GM19455 (cell line): ENCODE results near the gene TMEM209.
"Not testable (repeated sequence)": the region's sequence is repeated elsewhere in the genome, so short reads cannot be mapped to it uniquely, and the experiment has no call there.

ENCODE experiments used
- ATAC-seq: cut with Tn5 transposase; IDR thresholded peaks from one replicate; pipeline ENCODE4 v1.9.1; 2021; ENCODE audit not compliant: unreplicated experiment

The TMEM209 gene

DNA sequence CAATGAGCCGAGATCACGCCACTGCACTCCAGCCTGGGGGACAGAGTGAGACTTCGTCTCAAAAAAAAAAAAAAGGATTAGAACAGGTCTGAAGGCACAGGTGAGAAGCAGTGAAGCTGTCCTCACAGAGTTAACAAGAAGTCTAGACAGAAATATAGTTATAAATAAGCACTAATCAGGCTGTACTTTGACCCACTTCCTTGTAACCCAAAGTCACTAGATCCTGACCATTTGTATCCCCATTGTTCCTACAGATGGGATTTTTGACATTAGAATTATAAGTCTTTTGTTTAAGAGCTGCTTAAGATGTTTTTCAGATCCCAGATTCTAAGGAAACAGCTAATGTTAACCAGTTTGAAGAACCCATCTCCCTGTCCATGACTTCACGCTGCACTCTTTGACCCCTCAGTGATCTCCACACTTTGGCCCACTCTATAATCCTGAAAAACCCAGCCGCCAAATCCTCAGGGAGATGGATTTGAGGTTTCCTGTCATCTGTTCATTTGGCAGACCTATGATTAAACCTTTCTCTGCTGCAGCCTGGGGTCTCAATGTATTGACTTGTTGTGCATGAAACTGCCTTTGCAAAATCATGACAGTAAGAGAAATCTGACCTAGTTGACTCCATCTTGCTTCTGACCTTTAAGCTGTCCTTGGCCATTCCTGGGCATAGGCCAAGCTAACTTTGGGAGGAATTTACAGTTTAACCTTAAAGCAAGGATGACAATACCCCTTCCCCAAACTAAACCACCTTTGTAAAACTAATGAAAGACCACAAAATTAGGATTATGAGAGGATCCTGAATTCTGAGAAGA lies 13.8 kb upstream of the TMEM209 start:
- no peak for ATAC-seq

DNA sequence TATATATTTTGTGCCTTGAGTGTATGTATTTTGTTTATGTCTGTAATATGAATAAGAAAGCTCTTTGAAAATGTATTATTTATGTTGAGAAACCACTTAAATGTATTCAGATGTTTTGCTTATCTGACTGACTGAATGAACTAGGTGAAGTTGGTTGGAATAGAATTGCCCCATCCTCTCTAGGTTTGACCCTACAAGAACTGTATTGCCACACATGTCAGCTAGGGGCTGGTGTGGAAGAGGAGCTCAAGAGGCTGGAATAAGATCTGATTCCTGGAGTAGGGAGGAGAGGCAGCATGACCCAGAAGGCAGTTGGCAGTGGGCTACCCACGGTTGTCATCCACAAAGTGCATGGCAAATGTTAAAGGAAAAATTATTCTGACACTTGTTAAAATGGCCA lies 11.5 kb upstream of the TMEM209 start:
- no peak for ATAC-seq

DNA sequence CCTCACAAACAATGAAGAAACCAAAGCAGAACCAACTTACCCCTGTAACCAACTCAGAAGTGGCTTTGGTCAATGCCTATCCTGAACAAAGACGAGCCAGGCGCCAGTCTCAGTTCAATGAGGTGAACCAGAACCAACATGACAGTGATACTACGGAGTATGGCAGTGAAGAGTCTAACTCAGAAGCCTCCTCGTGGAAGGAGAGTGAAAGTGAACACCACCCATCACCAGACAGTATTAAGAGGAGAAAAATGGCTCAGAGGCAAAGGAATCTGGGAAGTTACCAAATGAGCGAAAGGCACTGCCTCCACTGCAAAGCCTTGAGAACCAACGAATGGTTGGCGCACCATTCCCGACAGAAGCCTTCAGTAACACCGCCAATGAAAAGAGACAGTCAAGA lies 10.8 kb upstream of the TMEM209 start:
- no peak for ATAC-seq

DNA sequence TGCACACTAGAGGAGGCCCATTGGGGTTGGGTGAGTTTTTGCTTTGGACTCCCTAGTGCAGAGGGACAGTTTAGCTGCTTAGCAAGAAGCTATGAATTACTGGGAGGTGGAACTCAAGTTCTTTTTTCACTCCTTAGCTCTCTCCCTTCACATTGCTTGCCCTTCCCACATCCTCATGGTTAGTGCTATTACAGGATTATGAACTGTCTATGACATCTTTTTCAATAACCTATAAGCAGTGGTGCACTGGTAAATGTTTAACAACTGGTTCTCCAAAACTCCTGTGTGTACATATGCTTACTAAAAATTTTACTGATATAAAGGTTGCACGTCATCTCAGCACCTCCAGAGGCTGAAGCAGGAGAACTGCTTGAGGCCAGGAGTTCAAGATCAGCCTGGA lies 8.6 kb upstream of the TMEM209 start:
- ATAC-seq: no peak

DNA sequence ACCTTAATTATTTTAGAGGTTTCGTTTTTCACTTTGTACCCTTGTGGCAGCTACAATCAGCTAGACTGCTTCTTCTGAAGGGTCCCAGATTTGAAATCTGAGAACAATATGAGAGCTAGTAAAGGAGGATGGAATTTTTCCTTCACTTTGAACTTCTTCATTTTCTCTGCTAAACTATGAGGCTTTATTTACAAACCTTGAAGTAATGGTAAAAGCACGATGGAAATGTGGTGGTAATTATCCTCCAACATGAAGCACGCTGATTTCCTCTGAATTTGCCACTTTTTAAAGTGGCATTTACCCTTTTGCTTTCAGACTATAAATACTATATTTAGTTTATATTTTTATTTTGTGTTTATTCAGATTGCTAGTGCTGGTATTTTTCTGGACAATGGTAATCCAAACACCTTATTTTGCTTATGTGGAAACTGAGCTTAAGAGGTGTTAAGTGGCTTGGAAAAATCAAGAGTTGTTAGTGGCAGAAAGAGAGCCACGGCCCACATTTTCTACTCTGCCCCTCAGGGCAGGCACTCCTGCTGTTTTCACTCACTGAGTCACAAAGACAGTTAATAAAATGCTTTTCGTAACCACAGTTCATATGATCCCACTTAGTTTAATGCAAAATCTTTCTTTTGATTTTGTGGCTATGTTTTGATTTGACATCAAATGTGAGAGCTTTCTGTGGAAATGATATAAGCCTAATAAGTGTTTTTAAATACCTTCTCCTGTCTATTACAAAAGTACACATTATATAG lies 5.2 kb upstream of the TMEM209 start:
- no peak for ATAC-seq

DNA sequence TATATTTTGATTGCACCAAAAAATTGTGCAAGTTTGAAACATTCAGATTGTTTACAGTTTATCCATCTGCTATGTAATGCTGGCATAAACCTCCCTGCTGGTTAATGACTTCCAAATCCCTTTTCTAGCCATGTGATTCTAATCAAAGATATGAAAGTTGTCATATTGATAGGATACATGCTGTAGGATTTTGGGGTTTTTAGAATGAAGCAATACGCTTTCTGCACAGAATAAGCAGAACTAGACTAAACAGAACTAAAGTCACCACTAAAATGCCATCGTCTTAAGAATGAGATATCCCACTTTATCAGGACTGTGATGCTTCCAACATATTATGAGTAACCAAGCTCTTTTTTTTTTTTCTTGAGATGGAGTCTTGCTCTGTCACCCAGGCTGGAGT lies 3.3 kb upstream of the TMEM209 start:
- no peak for ATAC-seq

DNA sequence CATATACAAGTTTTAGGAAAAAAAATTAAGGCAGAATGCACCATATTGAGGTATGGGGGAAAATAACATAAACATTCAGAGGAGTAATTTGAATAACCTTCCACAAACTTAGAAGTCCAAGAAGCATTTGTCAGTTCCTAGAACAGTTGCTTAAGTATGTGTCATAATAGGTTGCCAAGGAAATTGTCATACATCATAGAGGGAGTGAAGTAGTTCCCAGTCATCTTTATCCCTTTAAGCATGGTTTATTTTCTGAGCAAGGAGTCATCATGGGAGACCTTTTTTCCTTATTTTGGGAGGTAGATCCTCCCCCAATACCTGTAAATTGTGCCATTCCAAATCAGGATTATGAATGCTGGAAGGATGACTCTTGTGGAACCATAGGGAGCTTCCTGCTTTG lies 2.4 kb upstream of the TMEM209 start, which contains the start of gene SSMEM1:
TSS of gene SSMEM1 (plus strand) at position 219 of the 400 bp plus-strand sequence. CDS start at position 270, 51 bp downstream.
- ATAC-seq: no peak

DNA sequence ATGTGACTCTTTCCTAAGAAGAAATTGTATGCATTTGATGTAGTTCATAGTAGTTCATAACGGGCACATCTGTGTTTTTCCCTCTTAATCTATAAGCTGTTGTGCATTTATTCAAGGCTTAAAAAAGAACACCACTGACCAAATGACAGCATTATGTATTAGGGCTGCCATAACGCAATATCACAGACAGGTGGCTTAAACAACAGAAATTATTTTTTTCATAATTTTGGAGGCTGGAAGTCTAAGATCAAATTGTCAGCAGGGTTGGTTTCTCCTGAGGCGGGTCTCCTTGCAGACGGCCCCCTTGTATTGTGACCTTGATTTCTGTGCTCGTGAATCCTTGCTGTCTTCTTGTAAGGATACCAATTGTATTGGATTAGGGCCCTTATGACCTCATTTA lies 1.8 kb upstream of the TMEM209 start:
- no peak for ATAC-seq

DNA sequence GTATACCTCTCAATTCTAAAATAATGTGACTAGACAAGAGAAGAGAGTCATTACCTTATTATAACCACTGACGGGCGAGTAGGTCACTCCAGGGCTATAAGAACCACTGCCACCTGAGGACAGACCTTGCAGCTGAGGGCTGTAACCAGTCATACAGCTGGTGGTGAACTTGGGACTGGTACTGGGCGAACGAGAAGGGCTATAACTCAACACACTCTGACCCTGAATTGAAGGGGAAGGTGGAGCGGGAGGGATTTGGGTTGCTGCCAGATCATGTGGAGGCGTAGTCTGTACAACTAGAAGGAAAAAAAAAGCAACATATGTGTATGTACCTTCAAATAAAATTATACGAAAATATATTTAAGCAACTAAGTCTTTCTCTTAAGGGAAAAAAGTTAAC lies 3.4 kb downstream of the TMEM209 start:
- no peak for ATAC-seq

DNA sequence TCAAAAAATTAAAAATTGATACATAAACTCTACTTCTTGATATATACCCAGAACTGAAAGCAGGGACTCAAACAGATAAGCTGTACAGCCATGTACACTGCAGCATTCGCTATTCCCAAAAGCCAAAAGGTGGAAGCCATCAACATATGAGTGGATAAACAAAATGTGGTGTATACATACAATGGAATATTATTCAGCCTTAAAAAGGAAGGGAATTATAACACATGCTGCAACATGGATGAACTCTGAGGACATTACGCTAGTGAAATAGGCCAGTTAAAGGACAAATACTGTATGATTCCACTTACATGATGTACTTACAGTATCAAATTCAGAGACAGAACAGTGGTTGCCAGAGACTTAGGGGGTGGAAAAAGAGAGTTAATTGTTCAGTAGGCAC lies 8.1 kb downstream of the TMEM209 start:
- ATAC-seq: no peak

DNA sequence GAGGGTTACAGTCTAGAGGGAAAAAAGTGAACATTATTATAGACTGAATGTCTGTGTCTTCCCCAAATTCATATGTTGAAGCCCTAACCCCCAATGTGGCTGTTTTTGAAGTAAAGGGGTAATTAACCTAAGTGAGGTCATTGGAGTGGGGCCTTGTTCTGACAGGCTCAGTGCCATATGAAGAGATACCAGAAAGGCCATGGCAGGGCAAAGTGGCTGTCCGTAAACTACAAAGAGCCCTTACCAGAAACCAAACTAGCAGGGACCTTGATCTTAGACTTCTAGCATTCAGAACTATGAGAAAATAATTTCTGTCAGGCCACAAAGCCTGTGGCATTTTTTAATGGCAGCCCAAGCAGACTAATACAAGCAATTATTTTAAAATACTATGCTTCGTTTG lies 8.7 kb downstream of the TMEM209 start:
- ATAC-seq: no peak

DNA sequence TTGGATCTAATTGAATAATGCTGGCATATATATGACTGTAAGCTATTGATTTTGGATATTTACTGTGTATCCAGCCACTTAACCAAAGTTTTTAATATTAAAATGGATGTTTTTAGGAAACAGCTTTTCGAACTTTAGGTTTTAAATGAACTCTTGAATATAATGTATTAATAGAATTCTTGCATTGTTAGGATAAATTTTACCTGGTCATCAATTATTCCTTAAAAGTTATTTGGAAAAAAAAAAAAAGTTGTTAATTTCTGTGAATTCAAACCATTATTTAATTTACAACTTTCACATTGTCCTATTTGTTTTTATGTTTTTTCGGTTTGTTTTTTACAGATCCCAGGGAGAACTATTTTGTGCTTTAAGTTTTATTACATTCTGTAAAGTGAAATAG lies 9.8 kb downstream of the TMEM209 start:
- no peak for ATAC-seq

DNA sequence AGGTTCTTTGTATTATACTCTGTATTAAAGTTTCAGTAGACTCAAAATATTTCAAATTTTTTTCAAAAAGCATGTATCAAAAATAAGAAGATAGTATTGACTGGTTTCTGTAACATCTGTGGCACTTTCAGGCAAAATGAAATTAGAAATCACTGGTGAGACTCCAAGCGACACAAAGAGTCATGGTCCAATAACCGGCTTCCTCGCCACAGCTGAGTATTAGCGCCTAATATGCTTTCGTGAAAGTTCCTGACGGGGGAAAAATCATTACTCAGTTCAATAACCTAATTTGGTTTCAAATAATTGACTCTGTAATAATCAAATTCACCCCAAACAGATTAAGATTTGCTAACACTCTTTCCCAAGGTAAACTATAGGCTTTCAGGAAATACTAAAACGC lies 13.4 kb downstream of the TMEM209 start:
- no peak for ATAC-seq

DNA sequence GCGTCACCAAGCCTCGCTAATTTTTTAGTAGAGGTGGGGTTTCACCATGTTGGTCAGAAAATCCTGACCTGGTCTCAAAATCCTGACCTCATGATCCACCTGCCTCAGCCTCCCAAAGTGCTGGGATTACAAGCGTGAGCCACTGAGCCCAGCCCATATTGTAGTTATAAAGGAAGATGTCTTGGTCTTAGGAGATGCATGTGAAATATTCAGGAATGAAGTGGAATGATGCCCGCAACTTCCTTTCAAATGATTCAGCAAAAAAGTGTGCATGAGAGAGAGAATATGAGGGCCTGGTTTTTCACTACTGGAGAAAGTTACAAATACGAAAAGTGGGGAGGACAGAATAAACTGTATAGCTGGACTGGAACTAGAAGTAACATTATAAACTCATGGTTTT lies 15.9 kb downstream of the TMEM209 start:
- ATAC-seq: no peak

DNA sequence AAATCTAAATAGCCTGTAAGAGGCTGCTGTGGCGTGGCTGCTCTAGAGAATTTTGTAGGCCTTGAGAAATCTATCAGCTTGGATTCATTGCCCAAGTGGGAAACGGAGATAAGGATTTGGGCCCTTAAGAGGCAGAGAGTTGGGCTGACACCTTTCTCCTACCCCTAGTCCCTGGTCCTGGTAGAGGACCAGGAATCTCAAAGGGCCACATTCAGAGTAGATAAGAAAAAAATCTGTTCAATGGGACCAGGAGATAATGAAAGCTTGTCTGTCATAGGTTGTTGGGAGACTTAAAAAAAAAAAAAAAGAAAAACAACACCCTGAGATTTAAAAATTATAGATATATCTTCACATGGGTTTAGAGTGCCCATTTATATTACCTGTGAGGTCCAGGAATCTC lies 17.8 kb downstream of the TMEM209 start:
- no peak for ATAC-seq

DNA sequence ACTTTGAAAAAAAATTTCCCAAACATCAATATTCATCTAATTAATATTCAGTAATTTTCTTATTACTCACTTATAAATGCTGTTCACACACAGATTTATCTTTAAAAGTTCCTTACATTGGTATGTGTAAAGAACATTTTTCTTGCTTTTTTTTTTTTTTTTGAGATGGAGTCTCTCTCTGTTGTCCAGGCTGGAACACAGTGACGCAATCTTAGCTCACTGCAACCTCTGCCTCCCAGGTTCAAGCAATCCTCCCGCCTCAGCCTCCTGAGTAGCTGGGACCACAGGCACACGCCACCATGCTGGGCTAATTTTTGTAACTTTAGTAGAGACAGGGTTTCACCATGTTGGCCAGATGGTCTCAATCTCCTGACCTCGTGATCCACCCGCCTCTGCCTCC lies 20.9 kb downstream of the TMEM209 start:
- not testable (repeated sequence) for ATAC-seq

DNA sequence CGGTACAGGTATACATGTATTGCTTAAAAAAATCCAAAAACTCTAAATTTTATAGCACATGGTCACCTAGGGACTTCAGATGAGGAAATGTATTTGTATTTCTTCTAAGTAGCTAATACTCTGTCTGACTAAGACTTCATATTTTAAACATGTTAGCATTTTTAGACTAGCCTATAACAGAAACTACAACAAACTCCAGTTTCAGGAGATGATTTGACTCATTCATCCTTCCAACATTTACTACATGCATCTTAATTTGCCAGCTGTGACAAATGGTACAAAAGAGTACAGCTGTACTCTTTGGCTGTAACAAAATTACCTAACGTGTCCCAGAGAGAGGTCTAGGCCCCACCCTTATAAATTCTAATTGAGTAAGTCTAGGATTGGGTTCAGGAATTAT lies 22.2 kb downstream of the TMEM209 start:
- peak; percentile 76 for ATAC-seq

DNA sequence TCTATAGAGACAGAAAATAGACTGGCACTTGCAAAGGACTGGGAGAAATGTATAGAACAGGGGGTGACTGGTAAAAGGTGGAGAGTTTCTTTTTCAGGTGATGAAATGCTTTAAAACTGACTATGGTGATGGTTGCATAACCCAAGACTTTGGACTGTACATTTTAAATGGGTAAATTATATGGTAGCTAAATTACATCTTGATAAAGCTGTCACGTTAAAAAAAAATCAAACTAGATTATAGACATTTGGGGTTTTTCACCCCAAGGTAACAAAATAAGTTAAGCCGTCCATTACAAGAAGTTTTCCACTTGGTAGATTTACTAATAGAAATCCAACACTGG lies 24.0 kb downstream of the TMEM209 start:
- ATAC-seq: no peak

DNA sequence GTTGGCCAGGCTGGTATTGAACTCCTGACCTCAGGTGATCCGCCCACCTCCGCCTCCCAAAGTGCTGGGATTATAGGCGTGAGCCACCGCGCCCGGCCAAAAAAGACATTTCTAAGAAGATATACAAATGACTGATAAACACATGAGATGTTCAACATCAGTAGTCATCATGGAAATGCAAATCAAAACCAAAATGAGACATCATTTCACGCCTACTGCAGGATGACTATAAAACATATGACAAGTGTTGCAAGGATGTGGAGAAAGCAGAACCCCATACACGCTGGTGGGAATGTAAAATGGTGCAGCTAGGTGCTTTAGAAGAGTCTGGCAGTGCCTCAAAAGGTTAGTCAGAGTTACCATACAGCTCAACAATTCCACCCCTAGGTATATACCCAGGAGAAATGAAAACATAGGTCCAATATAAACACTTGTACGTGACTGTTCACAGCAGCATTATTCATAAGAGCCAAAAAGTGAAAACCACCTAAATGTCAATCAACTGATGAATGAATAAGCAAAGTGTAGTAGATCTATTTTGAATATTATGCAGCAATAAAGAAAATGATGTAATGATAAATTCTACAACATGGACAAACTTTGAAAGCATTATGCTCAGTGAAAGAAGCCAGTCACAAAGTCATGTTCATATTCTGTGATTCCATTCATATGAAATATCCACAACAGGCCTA lies 24.5 kb downstream of the TMEM209 start:
- ATAC-seq: no peak

DNA sequence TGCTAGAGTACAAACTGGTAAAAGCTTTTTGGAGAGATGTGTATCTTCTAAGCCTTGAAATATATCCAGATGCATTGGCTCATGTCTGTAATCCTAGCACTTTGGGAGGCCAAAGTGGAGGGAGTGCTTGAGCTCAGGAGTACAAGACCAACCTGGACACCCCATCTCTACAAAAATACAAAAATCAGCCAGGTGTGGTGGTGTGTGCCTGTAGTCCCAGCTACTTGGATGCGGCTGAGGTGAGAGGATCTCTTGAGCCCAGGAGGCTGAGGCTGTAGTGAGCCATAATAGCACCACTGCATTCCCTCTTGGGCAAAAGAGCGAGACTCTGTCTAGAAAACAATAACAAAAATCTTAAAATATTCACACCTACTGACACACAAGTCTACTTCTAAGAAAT lies 25.6 kb downstream of the TMEM209 start:
- no peak for ATAC-seq

DNA sequence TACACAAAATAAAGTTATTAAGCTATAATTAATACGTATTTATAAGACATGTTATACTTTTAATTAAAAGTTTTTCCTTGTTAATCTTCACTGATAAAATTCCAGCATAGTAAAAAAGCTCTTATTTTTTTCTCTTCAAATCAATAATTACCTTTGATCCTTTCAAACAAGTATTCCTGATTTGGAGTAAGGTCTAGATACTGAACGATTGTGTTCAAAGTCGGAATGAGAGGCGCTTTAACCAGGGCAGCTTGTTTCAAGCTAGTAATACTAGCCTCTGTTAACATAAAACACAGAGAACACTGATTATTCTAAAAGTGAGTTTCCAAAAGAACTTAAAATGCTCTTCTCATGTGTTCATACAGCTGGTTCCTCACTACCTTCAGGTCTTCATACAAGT lies 27.0 kb downstream of the TMEM209 start:
- ATAC-seq: no peak
